Calu3 (cell line): ENCODE measurements around the gene OVOL3. TPM values are rescaled to one million over a fixed set of nuclear protein-coding genes. Genes with fewer than 3 reads are reported as not detected.
A peak's percentile ranks its signal among the peaks of the same experiment; 100 is the strongest.
"Not testable (repeated sequence)": the region's sequence is repeated elsewhere in the genome, so short reads cannot be mapped to it uniquely, and the experiment has no call there.

Experiments used
- BruUV-seq: library from RNA; stranded (reverse); fragments of 400-500 nt; replicated peaks from 2 replicates; lab custom pipeline; 2021; lab: Mats Ljungman, UMichigan
- CTCF ChIA-PET: fragments of 300-600 bp; sonication (Branson Sonifier 250); formaldehyde crosslinking; loops from one replicate; lab custom pipeline; 2022; ENCODE audit warnings: antibody characterized with exemption; lab: Charles Lee
- DNase-seq: peaks from one replicate; pipeline ENCODE4 v3.0.0; 2022
- H3K27ac Mint-ChIP-seq: one replicate; pipeline ENCODE4 v1.8.0; 2022; ENCODE audit warnings: mixed read lengths; ENCODE audit not compliant: unreplicated experiment
- H3K27me3 Mint-ChIP-seq: one replicate; pipeline ENCODE4 v1.8.0; 2022; ENCODE audit warnings: mixed read lengths; ENCODE audit not compliant: unreplicated experiment
- H3K36me3 Mint-ChIP-seq: one replicate; pipeline ENCODE4 v1.8.0; 2022; ENCODE audit warnings: mild to moderate bottlenecking, moderate library complexity, mixed read lengths; ENCODE audit not compliant: insufficient read depth, unreplicated experiment
- H3K4me1 Mint-ChIP-seq: one replicate; pipeline ENCODE4 v1.8.0; 2022; ENCODE audit warnings: mild to moderate bottlenecking, low read depth, mixed read lengths; ENCODE audit not compliant: unreplicated experiment
- H3K4me3 Mint-ChIP-seq: one replicate; pipeline ENCODE4 v1.8.0; 2022; ENCODE audit warnings: mild to moderate bottlenecking, low read depth, moderate library complexity, mixed read lengths; ENCODE audit not compliant: unreplicated experiment
- H3K9me3 Mint-ChIP-seq: one replicate; pipeline ENCODE4 v1.8.0; 2022; ENCODE audit warnings: low read depth, mixed read lengths; ENCODE audit not compliant: unreplicated experiment
- intact Hi-C: fragments of 100-400 bp; cut with micrococcal nuclease; formaldehyde crosslinking; loops from one replicate; pipeline ENCODE4 v1.10.0; 2022; ENCODE audit not compliant: unreplicated experiment
- total RNA-seq: library from RNA; stranded (reverse); gene quantifications from 2 replicates; pipeline ENCODE4 v1.2.3, GENCODE V29; 2022
- TF ChIP-seq, protein P1 (sequence below): fragments of 200-600 bp; IDR thresholded peaks from one replicate; pipeline ENCODE4 v1.8.0; 2022; ENCODE audit warnings: antibody characterized with exemption; ENCODE audit not compliant: unreplicated experiment

Gene OVOL3
- total RNA-seq, 1 experiment from 2014 or later, result not detected

DNA sequence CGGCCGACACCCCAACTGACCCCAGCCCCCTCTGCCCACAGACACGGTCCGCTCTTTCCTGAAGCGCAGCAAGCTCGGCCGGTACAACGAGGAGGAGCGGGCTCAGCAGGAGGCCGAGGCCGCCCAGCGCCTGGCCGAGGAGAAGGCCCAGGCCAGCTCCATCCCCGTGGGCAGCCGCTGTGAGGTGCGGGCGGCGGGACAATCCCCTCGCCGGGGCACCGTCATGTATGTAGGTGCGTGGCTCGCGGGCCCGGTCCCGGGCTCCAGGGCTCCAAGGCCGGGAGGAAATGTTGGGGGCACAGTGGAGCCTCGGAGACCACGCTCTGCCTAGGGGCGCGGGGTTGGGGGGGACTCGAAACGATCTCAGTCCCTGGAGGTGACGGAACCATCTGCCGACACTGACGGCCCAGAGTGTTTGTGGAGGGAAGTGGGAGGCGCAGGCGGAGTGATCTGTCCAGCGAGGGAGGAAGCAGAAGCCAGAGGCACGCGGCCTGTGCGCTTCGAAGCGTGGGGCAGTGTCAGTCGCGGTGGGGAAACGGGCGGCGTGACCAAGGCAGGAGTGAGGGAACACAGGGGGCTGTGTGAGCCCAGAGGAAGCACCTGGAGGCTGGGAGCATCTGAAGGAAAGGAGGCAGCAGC is 10.7 kb downstream of the OVOL3 start:
- TF ChIP-seq, protein P1, sequence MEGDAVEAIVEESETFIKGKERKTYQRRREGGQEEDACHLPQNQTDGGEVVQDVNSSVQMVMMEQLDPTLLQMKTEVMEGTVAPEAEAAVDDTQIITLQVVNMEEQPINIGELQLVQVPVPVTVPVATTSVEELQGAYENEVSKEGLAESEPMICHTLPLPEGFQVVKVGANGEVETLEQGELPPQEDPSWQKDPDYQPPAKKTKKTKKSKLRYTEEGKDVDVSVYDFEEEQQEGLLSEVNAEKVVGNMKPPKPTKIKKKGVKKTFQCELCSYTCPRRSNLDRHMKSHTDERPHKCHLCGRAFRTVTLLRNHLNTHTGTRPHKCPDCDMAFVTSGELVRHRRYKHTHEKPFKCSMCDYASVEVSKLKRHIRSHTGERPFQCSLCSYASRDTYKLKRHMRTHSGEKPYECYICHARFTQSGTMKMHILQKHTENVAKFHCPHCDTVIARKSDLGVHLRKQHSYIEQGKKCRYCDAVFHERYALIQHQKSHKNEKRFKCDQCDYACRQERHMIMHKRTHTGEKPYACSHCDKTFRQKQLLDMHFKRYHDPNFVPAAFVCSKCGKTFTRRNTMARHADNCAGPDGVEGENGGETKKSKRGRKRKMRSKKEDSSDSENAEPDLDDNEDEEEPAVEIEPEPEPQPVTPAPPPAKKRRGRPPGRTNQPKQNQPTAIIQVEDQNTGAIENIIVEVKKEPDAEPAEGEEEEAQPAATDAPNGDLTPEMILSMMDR, result no peak
- intact Hi-C loops, result no loop called here
- peaks cover 89% of the 10 kb centered on the region for H3K36me3 Mint-ChIP-seq
- peaks cover 8% of the 10 kb centered on the region for H3K4me1 Mint-ChIP-seq
- H3K27ac Mint-ChIP-seq, result no peak overlapping the region
- CTCF ChIA-PET, result no interaction called here
- no peaks in the 10 kb centered on the region for H3K27me3 Mint-ChIP-seq
- H3K9me3 Mint-ChIP-seq, result no peaks in the 10 kb centered on the region
- BruUV-seq, result no TSS peak
- DNase-seq, result no peak
- H3K4me3 Mint-ChIP-seq, result no peak overlapping the region

DNA sequence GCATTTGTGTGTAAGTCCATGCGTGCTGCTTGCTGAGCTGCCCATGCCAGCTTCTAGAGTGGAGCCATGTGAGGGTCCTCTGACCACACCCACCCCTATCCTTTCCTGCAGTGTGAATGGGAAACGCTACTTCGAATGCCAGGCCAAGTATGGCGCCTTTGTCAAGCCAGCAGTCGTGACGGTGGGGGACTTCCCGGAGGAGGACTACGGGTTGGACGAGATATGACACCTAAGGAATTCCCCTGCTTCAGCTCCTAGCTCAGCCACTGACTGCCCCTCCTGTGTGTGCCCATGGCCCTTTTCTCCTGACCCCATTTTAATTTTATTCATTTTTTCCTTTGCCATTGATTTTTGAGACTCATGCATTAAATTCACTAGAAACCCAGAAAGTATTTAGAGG is 14.6 kb downstream of the OVOL3 start:
- H3K9me3 Mint-ChIP-seq, result no peaks in the 10 kb centered on the region
- no peak overlapping the region for H3K27ac Mint-ChIP-seq
- no TSS peak for BruUV-seq

GRCh38 chr19:36128392-36128736 is 17.4 kb downstream of the OVOL3 start:
- Mint-ChIP-seq H3K4me1 (peaks cover 30% of the 10 kb centered on the region), H3K9me3 (no peaks in the 10 kb centered on the region), H3K27me3 (no peaks in the 10 kb centered on the region), H3K36me3 (peaks cover 63% of the 10 kb centered on the region), H3K4me3 (peak overlapping the region; percentile 79), H3K27ac (peak overlapping the region; percentile 81)
- TF ChIP-seq, protein P1, result no peak
- CTCF ChIA-PET, result interaction anchor here (0.6 to 1.9 kb wide), 10 partner anchors 8 to 400 kb away, joined by 3 to 19 read pairs (median 8); partner anchors contain the start of genes CAPNS1, POLR2I, TBCB and ZNF146
- TSS peak; percentile 93 for BruUV-seq
- intact Hi-C loops, result no loop called here
- peak; percentile 38 for DNase-seq

More for the DNA sequence above, 14.6 kb downstream of the OVOL3 start:
- DNase-seq, result no peak
- H3K4me3 Mint-ChIP-seq, result no peak overlapping the region
- CTCF ChIA-PET, result interaction anchor here (0.5 kb wide), 1 partner anchor 51 kb away, joined by 3 read pairs; no protein-coding TSS in a partner anchor
- intact Hi-C loops, result no loop called here
- H3K36me3 Mint-ChIP-seq, result peaks cover 75% of the 10 kb centered on the region
- H3K27me3 Mint-ChIP-seq, result no peaks in the 10 kb centered on the region
- TF ChIP-seq, protein P1, result no peak
- peaks cover 8% of the 10 kb centered on the region for H3K4me1 Mint-ChIP-seq

- H3K9me3 Mint-ChIP-seq, BruUV-seq, H3K4me3 Mint-ChIP-seq, DNase-seq, H3K27me3 Mint-ChIP-seq, intact Hi-C loops, CTCF ChIA-PET: not testable (repeated sequence)
- Mint-ChIP-seq H3K4me1 (peaks cover 50% of the 10 kb centered on the region), H3K27ac (peak overlapping the region; percentile 93), H3K36me3 (peaks cover 55% of the 10 kb centered on the region)
Measured at GRCh38 chr19:36131221-36131620, 20.3 kb downstream of the OVOL3 start.

DNA sequence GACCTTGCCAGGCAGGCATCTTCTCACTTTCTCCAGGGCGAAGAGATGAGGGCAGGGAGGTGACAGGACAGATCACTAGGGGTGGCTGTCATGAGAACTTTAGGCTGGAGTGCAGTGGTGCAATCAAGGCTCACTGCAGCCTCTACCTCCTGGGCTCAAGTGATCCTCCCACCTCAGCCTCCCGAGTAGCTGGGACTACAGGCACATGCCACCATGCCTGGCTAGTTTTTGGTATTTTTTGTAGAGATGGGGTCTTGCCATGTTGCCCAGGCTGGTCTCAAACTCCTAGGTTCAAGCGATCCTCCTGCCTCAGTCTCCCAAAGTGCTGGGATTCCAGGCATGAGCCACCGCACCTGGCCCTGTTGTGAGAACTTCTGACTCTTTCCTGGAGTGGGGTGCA is 23.9 kb downstream of the OVOL3 start:
- H3K4me3 Mint-ChIP-seq, BruUV-seq, DNase-seq, H3K27me3 Mint-ChIP-seq, intact Hi-C loops, H3K9me3 Mint-ChIP-seq: not testable (repeated sequence)
- Mint-ChIP-seq H3K36me3 (peaks cover 57% of the 10 kb centered on the region), H3K4me1 (peaks cover 52% of the 10 kb centered on the region), H3K27ac (peak overlapping the region; percentile 88)
- CTCF ChIA-PET, result interaction anchor here (0.7 kb wide), 1 partner anchor 30 kb away, joined by 5 read pairs; no protein-coding TSS in a partner anchor
